ENCODE data around the gene RELB. TPM values are rescaled to one million over a fixed set of nuclear protein-coding genes. Genes with fewer than 3 reads are reported as not detected.
"Not testable (repeated sequence)": the region's sequence is repeated elsewhere in the genome, so short reads cannot be mapped to it uniquely, and the experiment has no call there.

Gene RELB
- total RNA-seq, 4 donors from 2014 or later, result 5.8 to 26.5 (median 13.5) TPM

- no peak for TF ChIP-seq CTCF (IDR thresholded peaks at IDR 0.05)
- no peak for DNase-seq (ENCODE audit: low spot score)
- ATAC-seq (ENCODE audit: low FRiP score), result no peak
Observed at GRCh38 chr19:44992336-44993163, 8.7 kb upstream of the RELB start.

- TF ChIP-seq CTCF (IDR thresholded peaks at IDR 0.05), result no peak
- DNase-seq (ENCODE audit: low spot score) (no peak), ATAC-seq (ENCODE audit: low FRiP score) (no peak)
Observed at GRCh38 chr19:44993526-44993925, 7.7 kb upstream of the RELB start.

- ATAC-seq (ENCODE audit: low FRiP score) (no peak), DNase-seq (ENCODE audit: low spot score) (no peak)
- TF ChIP-seq CTCF (IDR thresholded peaks at IDR 0.05), result no peak
Observed at GRCh38 chr19:44993926-44994537, 7.2 kb upstream of the RELB start.

DNA sequence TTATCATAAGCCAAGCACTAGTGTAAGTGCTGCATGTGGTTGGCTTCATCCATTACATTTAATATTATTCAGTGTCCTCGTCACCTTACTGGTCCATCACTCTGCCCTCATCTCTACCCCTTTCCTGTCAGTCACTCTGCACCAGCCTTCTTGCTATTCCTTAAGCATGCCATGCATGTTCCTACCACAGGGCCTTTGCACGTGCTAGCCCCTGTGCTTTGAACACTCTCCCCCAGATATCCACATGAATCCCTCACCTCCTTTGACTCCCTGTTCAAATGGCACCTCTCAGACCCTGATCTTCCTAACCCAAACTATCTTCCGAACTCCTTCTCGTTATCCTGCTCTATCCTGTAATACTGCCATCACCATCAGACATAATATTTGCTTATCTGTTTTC lies 3.2 kb upstream of the RELB start:
- DNase-seq (ENCODE audit: low spot score) (no peak), ATAC-seq (ENCODE audit: low FRiP score) (no peak)
- TF ChIP-seq CTCF (IDR thresholded peaks at IDR 0.05), result no peak

DNA sequence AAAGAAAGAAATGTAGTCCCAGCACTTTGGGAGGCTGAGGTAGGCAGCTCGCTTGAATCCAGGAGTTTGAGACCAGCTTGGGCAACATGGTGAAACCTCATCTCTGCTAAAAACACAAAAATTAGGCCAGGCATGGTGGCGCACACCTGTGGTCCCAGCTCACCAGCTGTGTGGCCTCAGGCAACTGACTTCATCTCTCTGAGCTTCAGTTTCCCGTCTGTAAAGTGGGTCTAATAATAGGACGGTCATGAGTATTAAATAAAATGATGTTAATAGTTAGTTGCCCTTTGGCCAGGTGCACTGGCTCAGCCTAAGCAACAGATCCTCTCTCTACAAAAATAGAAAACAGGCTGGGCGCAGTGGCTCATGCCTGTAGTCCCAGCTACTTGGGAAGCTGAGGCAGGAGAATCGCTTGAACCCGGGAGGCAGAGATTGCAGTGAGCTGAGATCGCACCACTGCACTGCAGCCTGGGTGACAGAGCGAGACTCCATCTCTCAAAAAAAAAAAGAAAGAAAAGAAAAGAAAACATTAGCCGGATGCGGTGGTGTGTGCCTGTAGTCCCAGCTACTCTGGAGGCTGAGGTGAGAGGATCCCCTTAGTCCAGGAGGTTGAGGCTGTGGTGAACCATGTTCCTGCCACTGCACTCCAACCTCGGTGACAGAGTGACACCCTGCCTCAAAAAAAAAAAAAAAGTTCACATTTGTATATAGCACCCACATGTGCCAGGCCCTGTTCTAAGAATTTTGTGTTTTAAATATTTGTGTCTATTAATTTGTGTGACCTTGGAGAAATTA lies 1.9 kb upstream of the RELB start:
- DNase-seq (ENCODE audit: low spot score); ATAC-seq (ENCODE audit: low FRiP score): not testable (repeated sequence)

GRCh38 chr19:45000665-45001064 lies 599 bp upstream of the RELB start:
- not testable (repeated sequence) for ATAC-seq (ENCODE audit: low FRiP score); DNase-seq (ENCODE audit: low spot score)

DNA sequence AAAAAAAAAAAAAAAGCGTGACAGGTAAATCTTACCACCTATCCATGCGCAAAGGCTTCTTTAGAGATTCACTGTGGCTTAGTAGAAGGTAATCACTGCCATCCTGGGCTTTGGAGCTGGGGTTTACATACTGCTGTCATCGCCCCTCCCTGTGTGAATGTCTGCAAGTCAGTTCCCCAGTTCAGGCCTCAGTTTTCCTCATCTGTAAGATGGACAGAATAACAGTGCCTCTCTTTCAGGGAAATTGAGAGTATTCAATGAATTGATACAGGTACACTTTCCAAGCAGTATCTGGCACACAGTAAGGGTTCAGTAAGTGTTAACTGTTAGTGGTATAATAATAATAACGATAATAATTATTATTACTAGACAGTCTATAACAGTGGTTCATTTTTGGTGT lies 2.2 kb downstream of the RELB start:
- TF ChIP-seq CTCF (IDR thresholded peaks at IDR 0.05), result no peak
- no peak for ATAC-seq (ENCODE audit: low FRiP score)
- DNase-seq (ENCODE audit: low spot score), result no peak

Measured in omental fat pad (tissue), 4 donors.